HL-60/S4 treated with phorbol 12-myristate 13-acetate at 8.2 ng/mL for 4 days and 3 days (cell line): ENCODE measurements around the gene COL21A1.
"Not testable (repeated sequence)": the region's sequence is repeated elsewhere in the genome, so short reads cannot be mapped to it uniquely, and the experiment has no call there.

Source experiments
- in situ Hi-C: fragments of 300-500 bp; cut with MboI; formaldehyde crosslinking; loops from 2 replicates; pipeline ENCODE4 v1.15.0; 2022; ENCODE audit warnings: low sequenced_read_pairs

COL21A1 gene

GRCh38 chr6:56021943-56022342 is 225.4 kb downstream of the COL21A1 start:
- in situ Hi-C loops: no loop called here

GRCh38 chr6:56019973-56020372 is 227.4 kb downstream of the COL21A1 start:
- in situ Hi-C loops: no loop called here

- in situ Hi-C loops: no loop called here
These were observed 230.2 kb downstream of the COL21A1 start for GRCh38 chr6:56017198-56017597.

GRCh38 chr6:56014039-56014438 is 233.3 kb downstream of the COL21A1 start:
- in situ Hi-C loops: not testable (repeated sequence)

DNA sequence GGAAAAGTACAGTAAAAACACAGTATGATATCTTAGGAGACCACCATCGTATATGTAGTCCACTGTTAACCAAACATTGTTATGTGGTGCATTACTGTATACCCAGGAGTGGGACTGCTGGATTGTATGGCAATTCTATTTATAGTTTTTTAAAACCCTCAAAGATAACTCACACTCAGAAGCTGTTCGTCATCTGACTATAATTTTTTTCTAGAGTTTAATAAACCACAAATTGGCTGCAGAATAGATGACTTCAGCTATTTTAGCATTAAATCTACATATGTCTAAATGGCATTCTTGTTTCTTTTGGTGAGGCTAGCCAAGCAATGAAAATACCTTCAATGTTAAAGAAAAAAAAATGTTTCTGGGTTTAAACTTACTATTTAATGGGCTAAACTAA is 237.7 kb downstream of the COL21A1 start:
- in situ Hi-C loops: no loop called here
